Ishikawa (cell line): Measurements from ENCODE around the gene LRRC74A.
A peak's percentile ranks its signal among the peaks of the same experiment; 100 is the strongest.

Source experiments
- CEBPB ChIP-seq: IDR thresholded peaks from 2 replicates; pipeline ENCODE4 v1.6.1; 2012
- CREB1 ChIP-seq: IDR thresholded peaks from 2 replicates; pipeline ENCODE4 v1.6.1; 2012; ENCODE audit warnings: low read depth
- EGR1 ChIP-seq: IDR thresholded peaks from 2 replicates; pipeline ENCODE4 v1.6.1; 2012
- EP300 ChIP-seq: IDR thresholded peaks from 2 replicates; pipeline ENCODE4 v1.6.1; 2012; ENCODE audit warnings: borderline replicate concordance
- FOXM1 ChIP-seq: IDR thresholded peaks from 2 replicates; pipeline ENCODE4 v1.6.1; 2012; ENCODE audit warnings: low read depth, borderline replicate concordance
- NFIC ChIP-seq: IDR thresholded peaks from 2 replicates; pipeline ENCODE4 v1.6.1; 2012
- RAD21 ChIP-seq: IDR thresholded peaks from 2 replicates; pipeline ENCODE4 v1.6.1; 2012; ENCODE audit warnings: low read depth
- TAF1 ChIP-seq: IDR thresholded peaks from 2 replicates; pipeline ENCODE4 v1.6.1; 2012; ENCODE audit warnings: low read depth, mild to moderate bottlenecking
- TCF12 ChIP-seq: IDR thresholded peaks from 2 replicates; pipeline ENCODE4 v1.6.1; 2012; ENCODE audit warnings: low read depth
- TEAD4 ChIP-seq: IDR thresholded peaks from 2 replicates; pipeline ENCODE4 v1.6.1; 2012
- YY1 ChIP-seq: IDR thresholded peaks from 2 replicates; pipeline ENCODE4 v1.6.1; 2012; ENCODE audit warnings: low read depth
- ZBTB7A ChIP-seq: IDR thresholded peaks from 2 replicates; pipeline ENCODE4 v1.6.1; 2012; ENCODE audit warnings: low read depth
- TF ChIP-seq, protein P1 (sequence below): IDR thresholded peaks from 2 replicates; pipeline ENCODE4 v1.6.1; 2012
- TF ChIP-seq, protein P2 (sequence below): IDR thresholded peaks from 2 replicates; pipeline ENCODE4 v1.6.1; 2012; ENCODE audit warnings: low read depth, mild to moderate bottlenecking
- TF ChIP-seq, protein P3 (sequence below): IDR thresholded peaks from 2 replicates; pipeline ENCODE4 v1.6.1; 2012

The LRRC74A gene

DNA sequence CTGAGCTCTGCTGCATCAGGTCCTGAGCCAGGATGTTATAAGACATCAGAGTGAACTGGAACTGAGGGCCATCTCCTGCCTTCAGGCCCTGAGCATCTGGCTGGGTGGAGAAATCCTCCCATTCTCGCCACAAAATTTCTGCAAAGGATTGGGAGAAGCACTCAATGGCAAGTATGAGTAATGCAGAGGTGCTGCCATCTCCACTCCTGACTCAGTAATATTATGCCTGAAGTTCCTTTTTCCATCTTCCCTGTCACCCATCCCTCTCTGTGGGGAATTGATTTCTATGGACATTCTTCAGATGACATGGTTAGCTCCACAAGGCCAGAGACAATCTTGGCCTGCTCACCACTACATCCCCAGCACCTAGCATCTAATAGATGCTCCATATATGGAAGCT, 18.2 kb upstream of the LRRC74A start:
- TF ChIP-seq NFIC (no peak), TAF1 (no peak), FOXM1 (no peak), ZBTB7A (no peak), RAD21 (no peak), EP300 (no peak), TEAD4 (no peak), YY1 (no peak), CREB1 (no peak), TCF12 (no peak), EGR1 (no peak), CEBPB (no peak)
- TF ChIP-seq, protein P1, sequence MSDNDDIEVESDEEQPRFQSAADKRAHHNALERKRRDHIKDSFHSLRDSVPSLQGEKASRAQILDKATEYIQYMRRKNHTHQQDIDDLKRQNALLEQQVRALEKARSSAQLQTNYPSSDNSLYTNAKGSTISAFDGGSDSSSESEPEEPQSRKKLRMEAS, result no peak
- TF ChIP-seq, protein P2, sequence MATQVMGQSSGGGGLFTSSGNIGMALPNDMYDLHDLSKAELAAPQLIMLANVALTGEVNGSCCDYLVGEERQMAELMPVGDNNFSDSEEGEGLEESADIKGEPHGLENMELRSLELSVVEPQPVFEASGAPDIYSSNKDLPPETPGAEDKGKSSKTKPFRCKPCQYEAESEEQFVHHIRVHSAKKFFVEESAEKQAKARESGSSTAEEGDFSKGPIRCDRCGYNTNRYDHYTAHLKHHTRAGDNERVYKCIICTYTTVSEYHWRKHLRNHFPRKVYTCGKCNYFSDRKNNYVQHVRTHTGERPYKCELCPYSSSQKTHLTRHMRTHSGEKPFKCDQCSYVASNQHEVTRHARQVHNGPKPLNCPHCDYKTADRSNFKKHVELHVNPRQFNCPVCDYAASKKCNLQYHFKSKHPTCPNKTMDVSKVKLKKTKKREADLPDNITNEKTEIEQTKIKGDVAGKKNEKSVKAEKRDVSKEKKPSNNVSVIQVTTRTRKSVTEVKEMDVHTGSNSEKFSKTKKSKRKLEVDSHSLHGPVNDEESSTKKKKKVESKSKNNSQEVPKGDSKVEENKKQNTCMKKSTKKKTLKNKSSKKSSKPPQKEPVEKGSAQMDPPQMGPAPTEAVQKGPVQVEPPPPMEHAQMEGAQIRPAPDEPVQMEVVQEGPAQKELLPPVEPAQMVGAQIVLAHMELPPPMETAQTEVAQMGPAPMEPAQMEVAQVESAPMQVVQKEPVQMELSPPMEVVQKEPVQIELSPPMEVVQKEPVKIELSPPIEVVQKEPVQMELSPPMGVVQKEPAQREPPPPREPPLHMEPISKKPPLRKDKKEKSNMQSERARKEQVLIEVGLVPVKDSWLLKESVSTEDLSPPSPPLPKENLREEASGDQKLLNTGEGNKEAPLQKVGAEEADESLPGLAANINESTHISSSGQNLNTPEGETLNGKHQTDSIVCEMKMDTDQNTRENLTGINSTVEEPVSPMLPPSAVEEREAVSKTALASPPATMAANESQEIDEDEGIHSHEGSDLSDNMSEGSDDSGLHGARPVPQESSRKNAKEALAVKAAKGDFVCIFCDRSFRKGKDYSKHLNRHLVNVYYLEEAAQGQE, result no peak
- TF ChIP-seq, protein P3, sequence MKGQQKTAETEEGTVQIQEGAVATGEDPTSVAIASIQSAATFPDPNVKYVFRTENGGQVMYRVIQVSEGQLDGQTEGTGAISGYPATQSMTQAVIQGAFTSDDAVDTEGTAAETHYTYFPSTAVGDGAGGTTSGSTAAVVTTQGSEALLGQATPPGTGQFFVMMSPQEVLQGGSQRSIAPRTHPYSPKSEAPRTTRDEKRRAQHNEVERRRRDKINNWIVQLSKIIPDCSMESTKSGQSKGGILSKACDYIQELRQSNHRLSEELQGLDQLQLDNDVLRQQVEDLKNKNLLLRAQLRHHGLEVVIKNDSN, result no peak

DNA sequence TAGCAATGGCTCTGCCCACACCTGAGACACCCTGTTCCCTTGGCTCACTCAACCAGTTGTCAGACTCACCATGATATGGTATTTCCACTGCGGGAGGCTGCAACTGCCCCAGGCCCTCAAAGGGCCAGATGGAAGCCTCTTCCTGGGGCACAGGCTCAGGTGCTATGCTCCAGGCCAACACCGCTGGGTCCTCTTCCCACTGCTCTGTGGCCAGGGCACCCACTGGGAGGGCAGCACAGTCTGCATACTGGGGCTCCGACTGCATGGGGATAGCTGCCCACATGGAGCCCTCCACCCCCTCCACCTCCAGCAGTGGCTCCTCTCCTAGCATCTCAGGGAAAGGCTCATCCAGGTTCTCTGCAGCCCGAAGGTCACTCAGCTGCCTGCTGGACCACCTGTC, 17.2 kb upstream of the LRRC74A start:
- no peak for TF ChIP-seq CEBPB
- TF ChIP-seq TAF1, result no peak
- no peak for TF ChIP-seq TCF12
- no peak for TF ChIP-seq YY1
- TF ChIP-seq CREB1, result no peak
- no peak for TF ChIP-seq RAD21
- TF ChIP-seq, protein P3, result no peak
- TF ChIP-seq NFIC, result no peak
- TF ChIP-seq EGR1, result no peak

DNA sequence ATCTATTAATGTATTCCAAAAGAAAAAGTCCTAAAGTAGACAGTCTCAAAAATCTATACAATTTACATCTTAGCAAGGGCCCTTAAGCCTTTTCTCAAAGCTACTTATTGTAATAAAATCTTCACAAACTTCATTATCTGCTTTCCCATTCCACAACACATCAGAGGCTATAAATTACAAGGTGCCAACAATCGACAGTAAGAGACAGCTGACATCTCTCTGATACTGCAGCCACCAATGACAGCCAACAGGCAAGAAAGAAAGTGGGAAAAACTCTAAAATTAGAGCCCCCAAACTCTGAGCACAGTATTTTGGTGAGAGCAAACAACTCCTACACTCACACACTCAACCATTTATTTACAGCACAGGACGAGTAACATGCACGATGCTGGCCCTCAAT, 15.7 kb upstream of the LRRC74A start:
- no peak for TF ChIP-seq EGR1
- TF ChIP-seq TCF12, result no peak
- TF ChIP-seq ZBTB7A, result no peak
- TF ChIP-seq, protein P3, result no peak
- no peak for TF ChIP-seq TAF1
- TF ChIP-seq, protein P2, result no peak
- TF ChIP-seq, protein P1, result no peak
- no peak for TF ChIP-seq TEAD4
- no peak for TF ChIP-seq NFIC
- TF ChIP-seq RAD21, result no peak
- TF ChIP-seq YY1, result no peak
- TF ChIP-seq EP300, result no peak
- TF ChIP-seq CREB1, result no peak
- no peak for TF ChIP-seq CEBPB
- no peak for TF ChIP-seq FOXM1

DNA sequence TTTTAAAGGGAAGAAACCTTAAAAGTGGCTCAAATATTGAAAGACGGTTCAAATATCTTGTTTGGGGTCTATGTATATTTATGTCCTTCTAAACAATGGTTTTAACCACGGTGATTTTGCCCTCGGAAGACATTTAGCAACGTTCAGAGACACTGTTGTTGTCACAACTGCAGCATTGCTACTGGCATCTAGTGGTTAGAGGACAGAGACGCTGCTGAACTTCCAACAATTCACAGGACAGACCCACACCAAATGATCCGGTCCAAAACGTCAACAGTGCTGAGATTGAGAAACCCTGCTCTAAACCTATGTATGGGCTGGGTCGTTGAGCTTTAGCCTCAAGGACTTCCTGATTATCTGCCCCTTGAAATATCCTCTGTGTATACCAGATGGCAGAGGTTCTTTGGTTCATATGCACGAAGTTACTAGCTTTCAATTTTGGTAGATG, 15.2 kb upstream of the LRRC74A start:
- TF ChIP-seq, protein P1, result no peak
- 0 out of 2 replicates have a peak, but pooled peaks have one; percentile 6 for TF ChIP-seq RAD21

DNA sequence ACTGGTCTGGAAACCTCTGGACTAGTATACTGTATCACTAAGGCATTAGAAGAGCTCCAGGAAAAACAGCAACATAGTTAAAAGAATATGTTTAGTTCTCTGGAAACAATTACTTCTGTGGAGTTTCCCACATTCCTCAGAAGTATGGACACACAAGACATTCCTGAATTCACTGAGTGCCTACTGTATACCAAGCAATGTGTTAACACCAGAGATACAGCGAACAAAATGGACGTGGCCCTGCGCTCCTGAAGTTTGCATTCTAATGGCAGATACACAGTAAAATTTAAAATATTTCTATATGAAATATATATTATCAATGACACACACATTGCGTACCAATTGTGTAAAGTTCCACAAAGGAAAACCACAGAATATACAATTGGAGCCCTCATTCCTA, 14.6 kb upstream of the LRRC74A start:
- no peak for TF ChIP-seq CEBPB
- TF ChIP-seq EP300, result no peak
- TF ChIP-seq RAD21, result no peak
- TF ChIP-seq NFIC, result no peak
- TF ChIP-seq TAF1, result no peak
- TF ChIP-seq CREB1, result no peak
- no peak for TF ChIP-seq FOXM1
- TF ChIP-seq, protein P3, result no peak
- TF ChIP-seq TCF12, result no peak
- TF ChIP-seq, protein P1, result no peak
- TF ChIP-seq TEAD4, result no peak
